ENCODE measurements around the gene PLA2G3.

PLA2G3 gene

DNA sequence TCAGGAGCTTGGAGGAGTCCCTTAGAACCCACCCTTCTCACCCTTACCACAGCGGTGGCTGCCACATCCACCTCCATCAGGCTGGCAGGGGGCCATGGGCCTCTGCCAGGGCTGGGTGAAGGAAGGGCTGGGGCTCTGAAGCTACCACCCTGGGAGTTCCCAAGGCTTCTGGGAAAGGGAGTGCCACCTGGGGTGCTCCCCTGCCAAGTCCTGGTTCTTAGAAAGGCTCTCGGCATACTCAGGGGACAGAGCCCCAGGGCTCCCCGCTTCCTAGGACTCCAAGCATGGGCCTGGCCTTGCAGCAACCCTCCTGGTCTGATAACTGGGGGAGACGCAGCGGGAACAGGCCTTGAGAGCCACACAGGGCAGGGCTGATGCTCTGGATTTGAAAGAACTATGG, 438 bp upstream of the PLA2G3 start:
- no peak overlapping the region for H3K4me3 ChIP-seq (ENCODE audit: low read depth, low read length)
- DNase-seq (ENCODE audit: low read depth) = no peak
- TF ChIP-seq CTCF (IDR thresholded peaks at IDR 0.05; ENCODE audit: control insufficient read depth, extremely low read depth, insufficient read depth) = no peak

DNA sequence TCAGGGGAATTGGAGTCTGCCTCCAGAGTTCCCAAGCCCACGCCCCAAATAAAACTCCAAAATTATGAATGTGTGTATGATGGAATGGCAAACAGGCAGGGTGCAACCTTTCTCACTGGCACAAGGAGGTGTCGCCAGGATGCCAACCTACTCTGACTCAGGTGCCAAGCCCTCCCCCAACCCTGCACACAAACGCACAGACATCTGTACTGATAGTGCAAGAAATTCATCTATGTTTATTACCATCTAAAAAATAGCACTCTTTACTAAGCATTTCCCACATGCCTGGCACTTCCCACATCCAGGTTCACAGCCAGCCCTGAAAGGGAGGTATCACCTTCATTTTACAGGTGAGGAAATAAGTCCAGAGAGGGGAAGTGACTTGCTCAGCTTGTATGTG, 1.2 kb downstream of the PLA2G3 start:
- DNase-seq (ENCODE audit: low read depth) = no peak
- no peak overlapping the region for H3K4me3 ChIP-seq (ENCODE audit: low read depth, low read length)
- TF ChIP-seq CTCF (IDR thresholded peaks at IDR 0.05; ENCODE audit: control insufficient read depth, extremely low read depth, insufficient read depth) = no peak

DNA sequence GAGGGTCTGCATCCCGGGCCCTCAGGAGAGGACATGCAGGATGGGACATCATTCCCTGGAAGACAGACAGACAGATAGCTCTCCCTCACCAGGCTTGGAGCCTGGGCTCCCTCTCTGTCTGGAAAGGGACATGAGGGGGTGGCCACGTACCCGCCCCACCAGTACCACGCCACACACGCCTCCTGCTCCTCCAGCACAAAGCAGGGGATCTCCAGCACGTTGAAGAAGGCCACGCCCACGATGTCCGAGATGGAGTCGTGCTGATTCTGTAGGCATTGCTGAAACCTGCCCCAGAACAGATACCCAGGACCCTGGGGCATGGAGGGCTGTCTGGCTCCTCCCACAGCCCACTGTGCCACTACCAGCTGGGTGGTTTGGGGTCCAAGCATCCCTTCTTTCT, 2.2 kb downstream of the PLA2G3 start:
- no peak overlapping the region for H3K4me3 ChIP-seq (ENCODE audit: low read depth, low read length)
- DNase-seq (ENCODE audit: low read depth) = no peak
- TF ChIP-seq CTCF (IDR thresholded peaks at IDR 0.05; ENCODE audit: control insufficient read depth, extremely low read depth, insufficient read depth) = no peak

- no peak for TF ChIP-seq CTCF (IDR thresholded peaks at IDR 0.05; ENCODE audit: control insufficient read depth, extremely low read depth, insufficient read depth)
- H3K4me3 ChIP-seq (ENCODE audit: low read depth, low read length) = no peak overlapping the region
- no peak for DNase-seq (ENCODE audit: low read depth)
Measured at GRCh38 chr22:31137721-31138120, 2.6 kb downstream of the PLA2G3 start.

DNA sequence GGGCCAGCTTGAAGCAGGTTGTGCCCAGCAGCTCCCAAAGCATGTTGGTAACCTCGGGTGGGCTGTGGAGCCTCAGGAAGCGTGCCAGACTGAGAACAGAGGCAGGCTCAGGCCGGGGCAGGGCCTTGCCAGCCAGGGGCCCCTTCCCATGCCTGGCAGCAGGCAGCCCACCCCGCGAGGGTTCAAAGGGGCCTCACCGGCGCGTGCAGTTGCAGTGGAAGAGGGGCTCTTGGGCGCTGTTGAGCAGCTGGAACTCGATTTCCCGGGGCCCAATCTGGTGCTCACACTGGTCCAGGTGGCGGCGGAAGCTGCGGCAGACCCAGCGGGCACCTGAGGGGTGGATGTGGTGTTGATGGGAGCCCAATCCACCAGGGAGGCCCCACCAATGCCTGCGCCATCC, 3.6 kb downstream of the PLA2G3 start:
- H3K4me3 ChIP-seq (ENCODE audit: low read depth, low read length) = no peak overlapping the region
- no peak for TF ChIP-seq CTCF (IDR thresholded peaks at IDR 0.05; ENCODE audit: control insufficient read depth, extremely low read depth, insufficient read depth)
- DNase-seq (ENCODE audit: low read depth) = no peak

DNA sequence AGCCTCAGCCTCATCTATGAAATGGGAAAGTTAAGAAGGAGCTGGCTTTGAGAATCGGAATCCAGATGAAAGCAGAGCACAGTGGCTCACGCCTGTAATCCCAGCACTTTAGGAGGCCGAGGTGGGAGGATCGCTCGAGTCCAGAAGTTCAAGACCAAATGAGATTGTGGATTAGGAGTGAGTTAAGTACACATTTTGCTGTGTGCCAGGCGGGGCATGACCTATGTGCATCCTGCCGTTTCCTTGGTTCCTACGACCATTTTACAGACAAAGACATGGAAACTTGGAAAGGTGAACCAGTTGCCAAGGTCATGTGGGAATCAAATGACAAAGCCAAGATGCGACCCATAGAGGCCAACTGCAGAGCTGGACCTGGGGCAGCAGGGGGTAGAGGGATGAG, 4.2 kb downstream of the PLA2G3 start:
- H3K4me3 ChIP-seq (ENCODE audit: low read depth, low read length) = no peak overlapping the region
- no peak for TF ChIP-seq CTCF (IDR thresholded peaks at IDR 0.05; ENCODE audit: control insufficient read depth, extremely low read depth, insufficient read depth)
- no peak for DNase-seq (ENCODE audit: low read depth)

- TF ChIP-seq CTCF (IDR thresholded peaks at IDR 0.05; ENCODE audit: control insufficient read depth, extremely low read depth, insufficient read depth) = no peak
Measured at GRCh38 chr22:31135706-31136105, 4.6 kb downstream of the PLA2G3 start.

More at GRCh38 chr22:31135706-31136105, 4.6 kb downstream of the PLA2G3 start:
- DNase-seq (ENCODE audit: low read depth) = no peak
- no peak overlapping the region for H3K4me3 ChIP-seq (ENCODE audit: low read depth, low read length)
